ENCODE data around the gene P2RY10.
"Not testable (repeated sequence)": the region's sequence is repeated elsewhere in the genome, so short reads cannot be mapped to it uniquely, and the experiment has no call there.

Gene P2RY10, protein sequence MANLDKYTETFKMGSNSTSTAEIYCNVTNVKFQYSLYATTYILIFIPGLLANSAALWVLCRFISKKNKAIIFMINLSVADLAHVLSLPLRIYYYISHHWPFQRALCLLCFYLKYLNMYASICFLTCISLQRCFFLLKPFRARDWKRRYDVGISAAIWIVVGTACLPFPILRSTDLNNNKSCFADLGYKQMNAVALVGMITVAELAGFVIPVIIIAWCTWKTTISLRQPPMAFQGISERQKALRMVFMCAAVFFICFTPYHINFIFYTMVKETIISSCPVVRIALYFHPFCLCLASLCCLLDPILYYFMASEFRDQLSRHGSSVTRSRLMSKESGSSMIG

DNA sequence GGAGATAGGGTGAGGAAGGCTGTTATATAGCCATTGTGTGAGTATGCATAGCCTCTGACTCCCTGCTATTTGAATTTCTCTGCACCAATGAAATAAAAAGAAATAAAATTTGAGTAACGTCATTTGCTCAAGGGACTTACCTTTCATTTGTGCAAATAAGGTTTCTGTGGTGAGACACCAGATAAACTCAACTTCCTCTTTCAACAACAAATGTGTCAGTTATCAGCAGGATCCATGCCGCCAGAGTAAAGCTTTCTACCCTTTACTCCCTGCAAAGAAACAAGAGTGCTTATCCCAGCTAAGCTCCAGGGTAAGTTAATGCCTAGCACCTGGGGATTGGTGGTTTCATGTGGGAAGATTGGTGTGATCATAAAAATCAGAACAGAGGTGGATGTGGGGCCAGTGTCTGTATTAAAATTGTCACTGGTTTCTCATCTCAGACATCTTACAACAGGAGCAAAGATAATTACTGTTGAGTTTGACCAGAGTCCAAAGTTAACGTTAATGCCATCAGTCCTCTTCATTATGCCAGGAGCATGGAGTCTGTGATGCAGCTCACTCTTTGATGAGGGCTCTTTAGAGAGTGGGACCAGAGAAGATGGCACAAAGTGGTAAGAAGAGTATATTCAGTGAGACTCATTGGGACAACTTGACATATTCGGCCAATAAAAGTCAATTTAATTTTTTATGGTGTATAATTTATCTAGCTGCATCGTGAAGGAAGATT is at the start of gene P2RY10:
Gene P2RY10 (plus strand): TSS at position 206 of the 727 bp plus-strand sequence. CDS start 15,130 bp downstream, outside the sequence.
- no peak for DNase-seq (ENCODE audit: low read depth in 2 of 2)

DNA sequence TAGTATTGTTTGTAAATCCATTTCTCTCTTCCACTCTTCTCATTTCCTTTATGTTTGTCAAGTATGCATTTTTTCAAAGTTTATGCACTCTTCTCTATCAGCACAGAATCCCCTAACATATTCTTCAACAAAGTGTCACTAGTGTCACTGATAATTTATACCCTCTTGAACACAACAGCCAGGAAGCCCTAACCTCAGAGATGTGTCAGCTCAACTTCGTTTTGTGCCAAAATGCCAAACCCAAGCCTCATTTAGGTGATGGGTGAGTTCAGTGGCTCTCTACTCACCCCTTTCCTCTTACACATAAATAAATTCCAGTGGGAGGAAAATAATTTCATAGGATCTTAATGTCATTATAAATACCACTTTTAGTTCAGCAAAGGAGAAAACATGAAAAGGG is 22.4 kb upstream of the P2RY10 start:
- no peak for DNase-seq (ENCODE audit: low read depth in 2 of 2)

DNA sequence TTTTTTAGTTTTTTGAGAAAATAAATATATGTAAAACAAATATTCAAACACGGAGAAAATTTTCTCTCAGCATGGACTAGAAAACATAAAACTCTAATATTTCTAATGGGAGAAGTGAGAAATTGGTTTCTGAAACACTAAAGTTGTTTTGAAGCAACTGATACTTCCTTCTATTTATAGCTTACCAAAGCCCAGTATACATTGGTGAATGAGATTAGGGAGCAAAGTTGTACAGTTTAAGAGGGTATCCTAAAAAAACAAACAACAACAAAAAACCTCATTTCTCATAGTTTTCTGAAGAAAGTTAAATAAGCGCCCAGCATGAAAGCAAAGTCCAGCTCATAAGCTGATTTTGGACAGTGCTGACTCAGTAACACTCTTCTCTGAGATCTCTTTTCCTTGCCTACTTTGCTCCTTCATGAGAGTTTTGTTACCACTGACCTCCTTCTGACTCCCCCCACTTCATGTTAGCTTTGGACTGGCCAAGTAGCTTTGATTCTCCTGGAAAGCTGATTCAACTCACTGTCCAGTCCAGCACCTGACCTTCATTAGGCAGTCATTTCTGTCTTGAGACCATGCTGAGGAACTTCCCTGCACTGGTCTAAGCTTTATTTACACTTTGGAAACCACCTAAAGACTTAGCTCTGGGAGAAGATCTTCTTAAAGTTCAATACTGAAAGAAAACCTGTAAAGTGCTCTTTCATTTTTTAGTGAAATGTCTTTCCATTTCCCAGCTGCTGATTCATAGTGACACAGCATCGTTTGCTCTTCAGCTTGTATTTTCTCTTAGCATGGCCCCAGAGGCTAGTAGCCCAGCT is 21.8 kb upstream of the P2RY10 start:
- no peak for DNase-seq (ENCODE audit: low read depth in 2 of 2)

DNA sequence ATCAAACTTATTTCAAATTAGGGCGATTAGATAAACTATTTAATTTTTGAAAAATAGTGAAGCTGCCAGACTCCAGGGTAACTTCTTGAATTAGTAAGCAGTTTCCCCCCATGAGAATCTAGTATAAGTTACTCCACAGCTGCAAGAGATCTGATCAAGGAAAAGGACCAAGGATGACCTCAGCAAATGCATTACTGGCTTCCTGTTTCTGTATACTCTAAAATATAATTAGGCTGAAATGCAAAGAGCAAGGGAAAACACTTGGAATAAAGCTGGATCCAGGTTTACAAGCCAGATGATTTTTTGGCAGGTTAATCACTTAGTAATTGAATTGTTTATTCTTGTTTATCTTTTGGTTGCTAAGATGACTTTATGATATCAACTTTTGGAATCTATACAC is 13.4 kb upstream of the P2RY10 start:
- no peak for DNase-seq (ENCODE audit: low read depth in 2 of 2)

DNA sequence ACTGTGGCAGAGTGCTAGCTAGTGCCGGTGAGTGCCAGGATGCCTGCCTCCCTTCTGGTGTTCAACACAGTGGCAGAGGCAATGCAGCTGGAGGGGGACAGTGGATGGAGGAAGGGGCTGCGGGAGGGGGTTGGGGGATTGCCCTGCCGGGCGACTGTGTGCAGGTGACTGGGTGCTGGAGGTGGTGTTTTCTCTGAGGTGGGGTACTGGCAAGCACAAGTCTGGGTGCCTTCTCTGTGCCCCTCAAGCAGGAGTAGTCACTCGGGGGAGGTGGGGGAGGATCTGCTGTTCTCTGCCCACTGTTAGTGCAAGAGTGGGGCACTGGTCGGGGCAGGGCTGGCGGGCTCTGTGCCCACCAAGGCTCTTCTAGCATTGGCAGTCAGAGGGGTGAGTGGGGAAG is 10.3 kb upstream of the P2RY10 start:
- no peak for DNase-seq (ENCODE audit: low read depth in 2 of 2)

DNA sequence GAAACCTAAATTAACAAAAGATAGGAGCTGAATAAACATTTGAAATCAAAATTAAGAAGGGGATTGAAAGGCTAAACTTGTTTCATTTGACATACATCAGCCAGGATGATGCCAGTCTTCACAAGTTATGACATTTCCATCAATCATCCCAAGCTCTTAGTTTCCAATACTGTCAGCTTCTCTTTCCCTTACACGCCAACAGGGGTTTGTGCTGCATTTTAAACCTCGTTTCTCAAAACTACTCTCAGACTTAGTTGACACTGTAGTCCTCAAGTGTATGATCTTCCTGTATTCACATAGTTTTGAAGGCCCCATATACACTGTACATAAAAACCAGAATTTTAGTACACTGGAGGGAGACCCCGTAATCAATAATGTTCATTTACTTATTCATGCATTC is 840 bp upstream of the P2RY10 start:
- no peak for DNase-seq (ENCODE audit: low read depth in 2 of 2)

DNA sequence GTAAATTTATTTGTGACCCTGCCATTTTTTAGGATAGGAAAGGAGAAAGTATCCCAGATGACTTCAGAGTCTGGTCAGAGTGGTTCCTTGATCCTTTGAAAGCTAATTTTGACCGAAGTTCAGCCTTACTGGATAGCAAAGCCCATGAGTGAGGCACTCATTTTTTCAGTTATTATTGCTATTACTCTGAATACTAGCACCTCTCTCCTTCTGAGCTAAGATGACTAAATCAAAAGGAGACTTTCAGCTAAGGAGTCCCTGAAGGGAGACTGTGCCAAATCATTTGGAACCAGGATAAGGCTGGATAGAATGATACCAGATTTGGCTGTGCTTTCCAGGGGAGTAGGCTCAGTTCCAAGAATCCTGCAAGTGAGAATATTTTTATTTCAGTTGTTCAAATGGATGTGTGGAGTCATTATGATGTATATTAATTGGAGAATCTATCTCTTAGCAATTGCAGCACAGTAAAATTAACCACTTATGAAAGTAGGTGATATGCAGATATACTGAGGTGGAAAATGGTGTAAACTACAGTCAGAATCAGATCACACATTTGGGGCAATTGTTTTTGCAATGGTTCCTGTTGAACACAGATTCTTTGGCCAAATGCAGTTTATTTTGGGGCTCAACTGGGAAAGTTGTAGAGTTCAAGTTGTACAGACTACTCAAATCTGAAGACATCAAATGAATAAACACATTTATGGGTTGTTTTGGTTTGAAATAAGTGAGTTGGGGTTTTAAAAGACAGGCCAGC is 1.2 kb downstream of the P2RY10 start:
- DNase-seq (ENCODE audit: low read depth in 2 of 2), result no peak

DNA sequence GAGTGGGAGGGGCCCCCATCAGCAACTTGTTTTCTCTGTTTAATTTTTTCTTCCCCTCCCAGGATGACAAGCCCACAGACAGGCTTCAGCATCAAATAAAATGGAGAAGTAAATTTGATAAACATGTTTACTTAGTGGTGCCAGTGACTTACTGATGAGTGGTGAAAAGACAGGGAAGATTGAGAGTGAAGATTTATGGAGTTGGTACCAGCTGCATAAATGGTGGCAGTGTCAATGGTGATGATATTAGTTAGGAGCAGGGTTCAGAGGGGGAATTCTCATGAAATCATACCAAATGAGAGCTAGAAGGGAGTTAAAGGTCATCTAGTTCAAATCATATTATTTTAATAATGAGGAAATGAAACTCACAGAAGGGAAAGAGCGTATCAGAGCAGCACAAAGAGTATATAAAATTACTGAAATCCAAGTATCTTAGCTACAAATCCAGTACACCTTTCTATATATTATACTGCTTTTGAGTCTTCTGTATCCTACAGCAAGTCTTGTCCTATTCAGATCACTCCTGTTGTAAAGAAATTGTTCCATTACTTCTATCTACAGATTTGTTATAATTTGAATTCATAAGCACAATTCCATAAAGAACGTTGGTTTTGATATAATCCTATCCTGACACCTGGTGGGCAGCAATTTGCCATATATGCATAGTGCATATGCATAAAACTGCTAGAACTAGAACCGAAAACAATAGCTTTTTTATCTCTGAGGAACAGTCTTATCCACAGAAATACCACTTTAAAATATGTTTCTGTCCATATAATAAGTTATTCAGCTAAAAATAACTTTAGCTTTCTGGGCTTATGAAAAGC is 5.0 kb downstream of the P2RY10 start:
- no peak for DNase-seq (ENCODE audit: low read depth in 2 of 2)

DNA sequence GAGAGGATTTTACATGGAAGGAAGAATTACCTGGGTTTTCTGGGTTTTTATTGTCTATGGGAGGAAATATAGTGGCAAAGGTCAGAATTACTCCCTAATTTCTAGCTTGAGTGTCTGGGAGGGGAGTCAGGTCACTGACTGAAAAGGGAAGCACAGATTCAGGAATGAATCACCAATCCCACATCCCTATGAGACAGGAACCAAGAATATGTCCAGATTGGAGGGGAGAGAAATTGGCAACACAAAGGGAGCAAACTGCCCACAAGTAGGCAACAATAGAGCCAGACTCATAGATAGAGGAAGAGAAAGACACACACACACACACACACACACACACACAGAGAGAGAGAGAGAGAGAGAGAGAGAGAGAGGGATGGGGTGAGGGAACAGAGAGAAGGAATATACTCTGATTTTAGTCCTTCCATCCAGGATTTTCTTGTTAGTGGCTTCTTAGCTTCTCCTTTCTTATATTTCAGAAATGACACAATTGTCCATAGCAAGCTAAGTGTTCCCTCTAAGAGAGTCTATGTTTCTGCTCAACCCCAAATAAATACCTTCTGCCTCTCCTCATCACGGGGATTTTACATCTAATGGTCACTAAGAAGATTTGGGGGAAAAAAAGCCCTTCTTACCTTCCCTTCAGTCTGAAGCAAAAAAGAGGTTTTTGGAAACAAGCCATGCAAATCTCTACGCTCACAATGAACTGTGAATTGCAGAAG is 12.0 kb downstream of the P2RY10 start:
- no peak for DNase-seq (ENCODE audit: low read depth in 2 of 2)

DNA sequence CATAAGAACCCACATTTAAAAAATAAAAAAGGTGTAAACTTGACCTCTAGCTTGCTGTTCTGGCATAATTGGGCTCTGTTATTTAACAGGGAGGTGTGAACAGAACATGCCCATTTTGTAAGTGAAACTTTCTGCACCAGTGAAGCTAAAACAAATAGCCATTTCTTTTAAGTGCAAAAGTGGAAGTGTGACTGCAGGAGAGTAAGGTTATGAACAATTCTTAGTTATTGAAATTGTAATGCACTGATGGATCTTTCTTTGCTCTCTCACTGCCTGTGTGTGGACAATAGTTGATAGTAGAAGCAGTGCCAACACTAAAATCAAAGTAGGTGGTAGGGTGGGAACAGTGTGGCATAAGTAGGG is 12.6 kb downstream of the P2RY10 start:
- no peak for DNase-seq (ENCODE audit: low read depth in 2 of 2)

DNA sequence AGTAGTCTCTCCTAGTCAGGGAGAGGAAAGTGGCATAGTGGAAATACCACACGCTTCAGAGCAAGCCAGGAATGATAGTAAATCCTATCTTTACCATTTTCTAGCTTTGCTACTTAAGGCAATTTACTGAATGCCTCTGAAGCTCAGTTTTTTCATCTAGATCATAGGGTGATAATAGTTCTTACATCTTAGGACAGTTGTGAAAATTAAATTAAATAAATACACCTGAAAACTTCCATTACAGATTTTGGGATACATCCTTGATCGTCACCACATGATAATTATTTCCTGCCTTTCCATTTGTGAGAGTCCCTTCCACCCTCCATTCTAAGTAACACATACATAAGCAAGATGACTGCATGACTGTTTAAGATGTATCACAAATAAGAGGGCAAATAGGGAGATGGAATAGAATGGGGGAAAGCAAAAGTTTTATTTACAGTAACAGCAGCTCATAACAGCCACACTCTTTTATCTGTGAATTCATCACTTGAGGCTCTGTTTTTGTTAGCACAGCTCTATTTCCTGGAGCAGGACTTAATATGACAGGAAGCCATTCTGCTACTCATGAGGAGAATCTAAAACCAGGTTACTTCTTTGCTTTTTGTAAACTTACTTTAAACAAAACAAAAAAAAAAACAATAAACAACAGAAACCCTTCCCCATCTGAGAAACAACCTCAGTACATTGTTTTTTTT is 13.4 kb downstream of the P2RY10 start:
- no peak for DNase-seq (ENCODE audit: low read depth in 2 of 2)

DNA sequence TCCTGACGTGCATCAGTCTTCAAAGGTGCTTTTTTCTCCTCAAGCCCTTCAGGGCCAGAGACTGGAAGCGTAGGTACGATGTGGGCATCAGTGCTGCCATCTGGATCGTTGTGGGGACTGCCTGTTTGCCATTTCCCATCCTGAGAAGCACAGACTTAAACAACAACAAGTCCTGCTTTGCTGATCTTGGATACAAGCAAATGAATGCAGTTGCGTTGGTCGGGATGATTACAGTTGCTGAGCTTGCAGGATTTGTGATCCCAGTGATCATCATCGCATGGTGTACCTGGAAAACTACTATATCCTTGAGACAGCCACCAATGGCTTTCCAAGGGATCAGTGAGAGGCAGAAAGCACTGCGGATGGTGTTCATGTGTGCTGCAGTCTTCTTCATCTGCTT is 15.7 kb downstream of the P2RY10 start:
- DNase-seq (ENCODE audit: low read depth in 2 of 2), result no peak

DNA sequence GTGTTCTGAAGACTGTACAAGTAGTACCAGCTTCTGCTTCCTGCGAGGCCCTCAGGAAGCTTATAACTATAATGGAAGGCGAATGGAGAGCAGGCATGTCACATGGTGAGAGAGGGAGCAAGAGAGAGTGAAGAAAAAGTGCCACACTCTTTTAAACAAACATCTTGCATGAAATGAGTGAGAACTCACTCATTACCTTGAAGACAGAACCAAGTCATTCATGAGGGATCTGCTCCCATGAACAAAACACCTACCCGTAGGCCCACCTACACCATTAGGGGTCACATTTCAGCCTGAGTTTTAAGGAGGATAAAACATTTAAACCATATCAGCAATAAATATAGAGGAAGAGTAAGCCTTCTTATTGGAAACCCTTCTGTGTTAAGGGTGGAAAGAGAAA is 19.4 kb downstream of the P2RY10 start:
- DNase-seq (ENCODE audit: low read depth in 2 of 2), result no peak

DNA sequence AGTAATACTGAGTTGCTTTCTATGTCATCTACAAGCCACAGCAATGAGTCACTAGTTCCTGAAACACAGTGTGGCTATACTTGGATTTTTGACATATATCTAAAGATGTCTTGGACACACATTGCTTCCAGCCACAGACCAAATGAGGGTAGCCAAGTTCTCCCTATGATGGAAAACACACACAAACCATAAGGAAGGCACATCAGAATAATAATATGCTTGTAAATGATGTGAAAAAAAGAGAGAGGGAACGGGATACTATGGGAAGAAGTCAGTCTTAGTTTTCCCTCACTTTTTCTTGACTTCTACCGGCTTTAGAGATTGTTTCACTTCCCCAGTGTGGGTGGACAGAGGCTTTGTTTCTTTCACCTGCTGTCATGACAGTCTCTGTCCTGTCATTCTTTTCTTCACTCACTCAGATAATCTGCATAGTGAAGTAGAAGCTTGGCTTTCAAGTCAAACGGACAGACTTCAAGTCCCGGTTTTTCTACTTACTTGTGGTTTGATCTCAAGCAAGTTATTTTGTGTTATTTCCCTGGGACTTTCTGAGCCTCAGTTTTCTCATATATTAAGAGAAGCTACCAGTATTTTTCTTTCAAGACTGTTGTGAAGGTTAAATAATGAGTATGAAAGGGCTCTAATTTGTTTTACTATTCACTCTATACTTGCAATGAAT is 34.7 kb downstream of the P2RY10 start:
- no peak for DNase-seq (ENCODE audit: low read depth in 2 of 2)

DNA sequence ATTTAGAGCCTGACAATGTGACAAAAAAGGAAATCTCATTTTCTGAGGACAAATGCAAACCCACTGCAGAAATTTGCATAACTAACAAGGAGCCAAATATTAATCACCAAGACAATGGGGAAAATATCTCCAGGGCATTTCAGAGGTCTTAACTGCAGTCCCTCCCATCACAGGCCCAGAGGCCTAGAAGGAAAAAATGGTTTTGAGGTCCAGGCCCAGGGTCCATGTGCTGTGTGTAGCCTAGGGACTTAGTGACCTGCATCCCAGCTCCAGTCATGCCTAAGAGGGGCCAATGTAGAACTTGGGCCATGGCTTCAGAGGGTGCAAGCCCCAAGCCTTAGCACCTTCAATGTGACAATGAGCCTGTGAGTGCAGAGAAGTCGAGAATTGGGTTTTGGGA is 44.2 kb downstream of the P2RY10 start:
- no peak for DNase-seq (ENCODE audit: low read depth in 2 of 2)

DNA sequence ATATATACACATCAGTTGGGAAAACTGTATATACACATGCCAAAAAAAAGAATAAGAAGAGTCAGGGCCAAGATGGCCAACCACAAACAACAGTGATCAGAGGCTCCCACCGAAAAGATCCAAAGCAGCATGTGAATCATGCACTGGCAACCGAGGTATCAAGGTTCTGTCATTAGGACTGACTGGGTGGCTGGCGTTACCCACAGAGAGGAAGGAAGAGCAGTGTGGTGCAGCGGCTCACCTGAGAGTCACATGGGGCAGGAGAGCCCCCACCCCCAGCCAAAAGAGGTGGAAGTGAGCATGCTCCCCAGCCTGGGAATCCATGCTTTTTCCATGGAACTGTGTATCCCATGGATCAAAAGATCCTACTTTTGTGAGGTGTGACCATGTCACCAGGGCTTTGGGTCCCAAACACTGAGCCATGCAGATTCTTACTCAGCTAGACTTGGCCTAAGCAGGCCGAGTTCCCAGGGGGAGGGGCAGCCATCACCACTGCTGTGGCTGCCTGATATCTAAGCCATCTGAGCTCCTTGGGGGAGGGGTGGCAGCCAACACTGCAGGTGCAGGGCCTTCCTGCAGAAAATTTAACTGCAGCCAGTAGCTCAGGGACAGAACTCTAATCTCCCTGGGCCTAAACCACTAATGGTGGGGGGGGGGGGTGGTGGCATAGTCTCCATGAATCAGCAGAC is 52.8 kb downstream of the P2RY10 start:
- DNase-seq (ENCODE audit: low read depth in 2 of 2), result no peak

DNA sequence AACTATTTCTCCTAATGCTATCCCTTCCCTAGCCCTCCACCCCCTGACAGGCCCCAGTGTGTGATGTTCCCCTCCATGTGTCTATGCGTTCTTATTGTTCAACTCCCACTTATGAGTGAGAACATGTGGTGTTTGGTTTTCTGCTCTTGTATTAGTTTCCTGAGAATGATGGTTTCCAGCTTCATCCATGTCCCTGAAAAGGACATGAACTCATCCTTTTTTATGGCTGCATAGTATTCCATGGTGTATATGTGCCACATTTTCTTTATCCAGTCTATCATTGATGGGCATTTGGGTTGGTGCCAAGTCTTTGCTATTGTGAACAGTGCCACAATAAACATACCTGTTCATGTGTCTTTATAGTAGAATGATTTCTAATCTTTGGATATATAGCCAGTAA is 62.3 kb downstream of the P2RY10 start:
- DNase-seq (ENCODE audit: low read depth in 2 of 2), result not testable (repeated sequence)

Measured in stimulated activated CD4-positive, alpha-beta T cell treated with anti-CD3 and anti-CD28 coated beads, Interleukin-1b, Interleukin-23, amount 100 ng/mL, for 1 hour (primary cell).